NCI-H1105 (cell line): ENCODE measurements around the gene TRPM3.

Source experiments
- DNase-seq: peaks from one replicate; lab custom pipeline; 2025; lab: John Stamatoyannopoulos, UW

Gene TRPM3

GRCh38 chr9:71097671-71098070, 23.8 kb downstream of the TRPM3 start:
- DNase-seq = no peak

- DNase-seq = no peak
Observed at GRCh38 chr9:71096421-71097108, 24.9 kb downstream of the TRPM3 start.

GRCh38 chr9:71094708-71095251, 26.6 kb downstream of the TRPM3 start:
- DNase-seq = no peak

- DNase-seq = no peak
Observed at GRCh38 chr9:71090896-71091295, 30.5 kb downstream of the TRPM3 start.

- no peak for DNase-seq
Observed at GRCh38 chr9:71079451-71079850, 42.0 kb downstream of the TRPM3 start.

- no peak for DNase-seq
Observed at GRCh38 chr9:71076096-71076495, 45.3 kb downstream of the TRPM3 start.

- DNase-seq = no peak
Observed at GRCh38 chr9:71073494-71073893, 47.9 kb downstream of the TRPM3 start.

GRCh38 chr9:71072587-71072986, 48.8 kb downstream of the TRPM3 start:
- no peak for DNase-seq

GRCh38 chr9:71071633-71072032, 49.8 kb downstream of the TRPM3 start:
- no peak for DNase-seq

- DNase-seq = no peak
Observed at GRCh38 chr9:71058660-71059059, 62.8 kb downstream of the TRPM3 start.

GRCh38 chr9:71052287-71052686, 69.1 kb downstream of the TRPM3 start:
- DNase-seq = no peak

GRCh38 chr9:71048280-71048679, 73.1 kb downstream of the TRPM3 start:
- no peak for DNase-seq

GRCh38 chr9:71042448-71042990, 78.9 kb downstream of the TRPM3 start:
- no peak for DNase-seq

GRCh38 chr9:71037521-71037920, 83.9 kb downstream of the TRPM3 start:
- DNase-seq = no peak

- DNase-seq = peak; percentile 75
Observed at GRCh38 chr9:71036501-71036900, 84.9 kb downstream of the TRPM3 start.

- no peak for DNase-seq
Observed at GRCh38 chr9:71032779-71033178, 88.6 kb downstream of the TRPM3 start.

GRCh38 chr9:71025728-71026127, 95.7 kb downstream of the TRPM3 start:
- no peak for DNase-seq

- no peak for DNase-seq
Observed at GRCh38 chr9:71025201-71025600, 96.2 kb downstream of the TRPM3 start.

- DNase-seq = no peak
Observed at GRCh38 chr9:71010258-71010657, 111.2 kb downstream of the TRPM3 start.

GRCh38 chr9:71005456-71005855, 116.0 kb downstream of the TRPM3 start:
- no peak for DNase-seq

GRCh38 chr9:71004196-71004595, 117.2 kb downstream of the TRPM3 start:
- DNase-seq = no peak

- DNase-seq = no peak
Observed at GRCh38 chr9:71003346-71003745, 118.1 kb downstream of the TRPM3 start.

- peak; percentile 46 for DNase-seq
Observed at GRCh38 chr9:71001780-71002386, 119.5 kb downstream of the TRPM3 start.
